Eye (tissue), 1 donor: ENCODE results near the gene GPR31.

Experiments used
- DNase-seq: peaks from one replicate; pipeline ENCODE4 v3.0.0-alpha.2; 2015

GPR31 gene

GRCh38 chr6:167165858-167166471, 8.2 kb upstream of the GPR31 start:
- no peak for DNase-seq

- no peak for DNase-seq
Observed at GRCh38 chr6:167164261-167164660, 6.5 kb upstream of the GPR31 start.

GRCh38 chr6:167163476-167164011, 5.8 kb upstream of the GPR31 start:
- no peak for DNase-seq

- no peak for DNase-seq
Observed at GRCh38 chr6:167162591-167162990, 4.8 kb upstream of the GPR31 start.

- DNase-seq, result no peak
Observed at GRCh38 chr6:167161851-167162467, 4.2 kb upstream of the GPR31 start.

- no peak for DNase-seq
Observed at GRCh38 chr6:167157414-167157813, 366 bp downstream of the GPR31 start.

- no peak for DNase-seq
Observed at GRCh38 chr6:167154895-167155294, 2.9 kb downstream of the GPR31 start.

GRCh38 chr6:167154291-167154690, 3.5 kb downstream of the GPR31 start:
- DNase-seq, result no peak

GRCh38 chr6:167153521-167153959, 4.2 kb downstream of the GPR31 start:
- no peak for DNase-seq

- DNase-seq, result no peak
Observed at GRCh38 chr6:167152862-167153261, 4.9 kb downstream of the GPR31 start.

GRCh38 chr6:167151648-167152047, 6.1 kb downstream of the GPR31 start:
- peak; percentile 29 for DNase-seq

- DNase-seq, result no peak
Observed at GRCh38 chr6:167150941-167151549, 6.7 kb downstream of the GPR31 start.

- no peak for DNase-seq
Observed at GRCh38 chr6:167148997-167149396, 8.8 kb downstream of the GPR31 start.

GRCh38 chr6:167148021-167148420, 9.8 kb downstream of the GPR31 start:
- DNase-seq, result peak; percentile 17

- DNase-seq, result peak; percentile 57
Observed at GRCh38 chr6:167146977-167147376, 10.8 kb downstream of the GPR31 start.

GRCh38 chr6:167146135-167146534, 11.6 kb downstream of the GPR31 start:
- DNase-seq, result peak; percentile 33

- DNase-seq, result no peak
Observed at GRCh38 chr6:167145461-167145860, 12.3 kb downstream of the GPR31 start.

- DNase-seq, result no peak
Observed at GRCh38 chr6:167143041-167143440, 14.7 kb downstream of the GPR31 start.

GRCh38 chr6:167142433-167142761, 15.4 kb downstream of the GPR31 start:
- no peak for DNase-seq

GRCh38 chr6:167141667-167142432, 15.9 kb downstream of the GPR31 start:
- peak; percentile 67 for DNase-seq

GRCh38 chr6:167140589-167141474, 16.9 kb downstream of the GPR31 start:
- DNase-seq, result peak; percentile 42

GRCh38 chr6:167139761-167140160, 18.0 kb downstream of the GPR31 start:
- DNase-seq, result peak; percentile 14
